Middle frontal gyrus (tissue), 1 donor: ENCODE data around the gene CLSTN2.
"Not testable (repeated sequence)": the region's sequence is repeated elsewhere in the genome, so short reads cannot be mapped to it uniquely, and the experiment has no call there.

Source experiments
- DNase-seq: peaks from one replicate; pipeline ENCODE4 v3.0.0-alpha.2; 2015; ENCODE audit warnings: low spot score; ENCODE audit errors: extremely low spot score

Gene CLSTN2

DNA sequence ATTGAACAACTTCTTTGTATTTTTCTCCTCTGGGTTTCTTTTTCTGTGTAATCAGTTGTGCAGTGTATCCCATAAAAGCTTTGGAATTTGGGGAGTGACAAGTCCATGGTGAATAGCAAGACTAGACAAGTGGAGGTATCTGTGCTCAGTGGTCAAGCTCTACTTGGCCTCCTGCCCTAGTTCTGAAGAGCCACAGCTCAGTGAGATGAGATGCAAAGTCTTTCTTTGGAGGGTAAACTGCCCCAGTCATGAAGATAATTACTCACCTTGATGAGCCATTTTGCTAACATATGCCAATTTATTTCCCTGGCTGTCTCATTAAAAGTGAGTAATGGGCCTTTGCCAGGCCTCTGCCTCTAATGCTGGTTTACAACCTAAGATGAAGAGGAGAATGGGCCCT, 471.7 kb downstream of the CLSTN2 start:
- DNase-seq = no peak

DNA sequence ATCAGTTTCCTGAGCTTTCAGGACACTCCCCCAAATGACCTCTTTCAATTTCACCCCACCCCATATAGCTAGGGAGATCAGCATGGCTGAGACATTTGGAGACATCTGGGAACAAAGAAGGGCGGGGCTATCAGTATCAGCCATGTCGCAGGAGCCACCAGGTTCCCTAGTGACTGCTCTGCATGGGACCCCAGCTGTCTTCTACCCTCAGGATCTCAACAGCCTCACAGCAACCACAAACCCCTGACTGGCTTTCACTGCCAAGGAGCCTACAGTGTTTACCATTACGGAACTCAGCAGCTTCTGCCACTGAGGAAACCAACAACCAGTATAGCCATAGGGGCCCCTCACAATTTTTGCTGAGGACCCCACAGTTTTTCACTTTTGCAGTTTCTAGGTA, 473.3 kb downstream of the CLSTN2 start:
- no peak for DNase-seq

DNA sequence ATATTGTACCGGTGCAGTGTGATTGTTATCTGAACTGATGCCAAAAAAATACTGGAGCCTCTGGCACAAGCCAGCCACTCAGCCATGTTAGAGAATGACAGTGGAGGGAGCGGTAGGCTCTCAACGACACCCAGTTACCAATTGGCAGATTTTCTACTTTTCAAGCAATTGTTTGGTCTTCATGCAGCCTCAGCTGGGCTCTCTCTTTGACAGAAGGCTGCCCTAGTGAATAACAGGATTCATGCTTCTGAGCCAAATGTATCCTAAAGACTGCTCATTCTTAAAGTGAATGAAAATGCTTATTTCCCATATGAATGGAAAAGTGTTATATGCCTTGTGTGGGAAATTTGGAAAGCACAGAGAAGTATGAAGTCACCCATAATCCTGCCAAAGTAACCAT, 481.7 kb downstream of the CLSTN2 start:
- DNase-seq = no peak

DNA sequence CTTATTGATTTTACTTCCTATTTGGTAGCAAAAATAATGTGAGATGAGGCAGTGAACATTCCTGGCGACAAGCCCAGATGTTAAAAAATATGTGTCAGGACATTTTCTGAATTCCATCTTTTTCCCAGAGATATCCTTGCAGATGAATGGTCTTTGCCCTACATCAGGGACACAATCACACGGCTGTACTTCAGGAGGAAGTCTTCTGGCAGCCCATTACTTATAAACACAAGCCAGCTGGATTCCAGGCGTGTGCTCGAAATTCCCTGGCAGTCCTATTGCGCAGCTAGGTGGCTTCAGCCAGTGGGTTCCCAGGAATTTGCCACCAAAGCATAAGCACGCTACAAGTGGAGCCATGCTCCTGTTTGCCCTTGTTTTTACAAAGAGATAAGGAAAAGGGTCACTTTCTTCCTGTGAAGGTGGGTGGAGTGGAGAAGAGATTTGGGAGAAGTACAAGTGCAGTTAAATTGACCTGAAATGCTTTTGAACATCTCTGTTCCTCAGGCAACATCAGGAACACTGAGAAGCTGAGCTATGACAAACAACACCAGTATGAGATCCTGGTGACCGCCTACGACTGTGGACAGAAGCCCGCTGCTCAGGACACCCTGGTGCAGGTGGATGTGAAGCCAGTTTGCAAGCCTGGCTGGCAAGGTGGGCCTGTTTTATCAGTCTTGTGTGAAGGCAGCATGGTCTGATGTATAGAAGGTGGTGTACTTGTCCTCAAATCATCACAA, 485.8 kb downstream of the CLSTN2 start:
- DNase-seq = no peak

DNA sequence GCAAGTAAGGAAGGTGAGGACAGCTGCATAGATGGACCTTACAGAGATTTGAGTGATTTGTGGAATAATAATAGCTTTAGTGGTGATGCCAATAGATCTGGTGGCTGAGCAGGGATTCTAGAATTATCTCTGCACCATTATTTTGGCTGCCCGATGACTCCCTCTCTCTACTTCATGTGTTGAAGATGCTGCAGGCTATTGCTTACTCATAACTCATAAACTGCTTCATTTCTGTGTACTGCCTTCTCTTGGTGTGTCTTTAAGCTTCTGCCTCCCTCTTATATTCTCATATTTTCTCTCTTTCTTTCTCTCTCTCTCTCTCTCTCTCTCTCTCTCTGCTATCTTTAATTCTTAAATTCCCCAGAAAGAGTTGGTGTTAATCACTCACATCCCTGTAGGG, 486.9 kb downstream of the CLSTN2 start:
- DNase-seq = no peak

DNA sequence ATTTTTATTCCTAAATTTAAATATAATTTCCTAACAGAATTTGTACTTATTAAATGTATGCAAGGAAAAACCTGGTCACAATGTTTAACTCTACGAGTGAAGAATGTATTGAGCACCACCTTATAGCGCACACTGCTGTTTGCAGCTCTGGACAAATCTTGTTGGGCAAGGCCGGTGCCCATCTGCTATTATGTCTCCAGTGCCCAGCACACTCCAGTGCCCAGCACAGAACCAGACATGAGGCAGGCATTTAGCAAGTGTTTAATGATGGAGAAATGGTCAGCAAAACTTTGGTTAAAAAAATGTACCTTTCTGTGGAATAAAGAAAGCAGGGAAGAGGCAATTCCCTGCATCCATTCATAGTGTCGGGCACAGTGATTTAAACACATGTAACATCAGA, 488.2 kb downstream of the CLSTN2 start:
- no peak for DNase-seq

DNA sequence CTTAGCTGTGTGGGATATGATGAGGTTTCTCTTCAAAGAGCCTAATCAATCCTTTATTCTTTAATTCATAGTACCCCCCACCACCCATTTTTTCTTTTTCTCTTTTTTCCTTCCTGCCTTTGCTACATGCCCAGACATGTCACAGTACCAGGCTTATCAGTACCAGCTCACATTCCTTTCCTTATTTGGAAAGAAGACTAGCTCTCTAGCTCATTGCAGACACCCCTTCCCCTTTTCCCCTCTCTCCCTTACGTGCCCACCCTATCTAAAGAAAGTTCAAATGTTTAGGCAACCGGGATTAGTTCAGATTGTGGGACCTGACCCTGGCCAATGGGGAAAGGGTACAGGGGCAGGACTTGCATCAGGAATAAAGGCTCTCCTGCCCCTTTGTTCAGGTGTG, 488.6 kb downstream of the CLSTN2 start:
- not testable (repeated sequence) for DNase-seq

DNA sequence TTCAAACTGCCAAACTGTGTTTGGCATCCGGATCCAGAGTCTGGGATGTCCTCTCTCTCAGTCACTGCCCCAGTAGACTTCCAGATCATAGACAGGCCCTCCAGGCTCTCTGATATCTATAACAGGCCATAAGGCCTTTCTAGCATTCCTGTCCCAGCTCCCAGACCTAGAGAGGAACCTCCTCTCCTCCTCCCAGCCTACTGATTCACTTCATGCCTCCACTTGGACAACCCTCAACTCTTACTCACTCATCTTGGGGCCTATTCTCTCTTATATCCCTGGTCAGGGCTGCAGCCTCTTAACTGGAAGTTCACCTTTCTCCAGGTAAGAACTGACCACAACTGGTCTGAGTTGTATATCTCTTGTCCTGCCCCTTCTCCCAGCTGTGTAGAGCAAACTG, 489.2 kb downstream of the CLSTN2 start:
- DNase-seq = no peak

DNA sequence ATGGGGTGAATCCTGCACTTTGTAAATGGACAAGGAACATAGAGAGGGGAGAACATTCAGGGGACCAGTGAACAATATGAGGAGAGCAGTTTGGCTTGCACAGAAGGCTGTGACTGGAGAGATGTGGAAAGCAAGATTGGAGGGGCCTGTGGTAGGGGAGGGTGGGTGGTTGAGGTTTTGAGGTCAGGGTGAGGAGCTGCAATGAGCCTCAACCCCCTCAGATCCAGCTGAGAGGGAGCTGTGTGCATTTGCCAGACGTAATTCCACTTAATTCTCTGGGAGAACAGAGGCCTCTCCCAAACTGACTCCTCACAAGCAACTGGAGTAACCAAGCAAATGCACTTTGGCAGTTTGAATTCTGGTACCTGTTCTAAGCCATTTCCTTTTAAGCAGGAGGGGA, 489.7 kb downstream of the CLSTN2 start:
- no peak for DNase-seq

DNA sequence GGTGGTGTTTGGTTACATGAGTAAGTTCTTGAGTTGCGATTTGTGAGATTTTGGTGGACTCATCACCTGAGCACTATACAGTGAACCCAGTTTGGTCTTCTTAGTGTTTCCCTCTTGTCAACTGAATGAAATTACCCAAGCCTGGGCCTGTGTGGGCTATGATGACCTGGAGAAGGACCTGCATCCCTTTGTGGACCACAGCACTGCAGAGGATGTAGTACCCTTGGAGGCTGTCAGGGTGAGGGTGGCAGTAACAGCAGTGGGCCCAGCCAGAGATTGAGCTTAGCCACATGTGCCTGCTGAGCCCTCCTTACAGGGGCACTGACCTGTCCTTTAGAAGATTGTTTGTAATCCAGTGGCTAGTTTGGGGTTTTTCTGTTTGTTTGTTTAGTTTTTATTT, 492.8 kb downstream of the CLSTN2 start:
- DNase-seq = no peak

DNA sequence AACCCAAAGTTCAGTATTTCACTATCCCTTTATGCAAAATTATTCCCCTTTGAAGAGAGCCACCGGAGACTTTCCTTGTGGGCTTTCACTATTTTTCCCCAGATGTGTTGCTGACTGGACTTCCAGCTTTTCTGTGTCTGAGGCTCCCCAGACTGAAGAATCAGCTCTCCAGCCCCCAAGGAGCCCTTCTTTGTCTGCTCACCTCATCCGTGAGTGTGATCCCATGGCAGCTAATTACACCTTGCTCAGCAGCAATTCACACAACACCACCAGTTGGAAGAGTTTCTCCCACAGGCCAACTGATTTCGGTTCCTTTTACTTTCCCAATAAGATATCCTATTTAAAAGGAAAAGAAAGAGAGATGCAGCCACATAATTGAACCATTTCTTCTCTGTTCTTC, 493.4 kb downstream of the CLSTN2 start:
- no peak for DNase-seq

DNA sequence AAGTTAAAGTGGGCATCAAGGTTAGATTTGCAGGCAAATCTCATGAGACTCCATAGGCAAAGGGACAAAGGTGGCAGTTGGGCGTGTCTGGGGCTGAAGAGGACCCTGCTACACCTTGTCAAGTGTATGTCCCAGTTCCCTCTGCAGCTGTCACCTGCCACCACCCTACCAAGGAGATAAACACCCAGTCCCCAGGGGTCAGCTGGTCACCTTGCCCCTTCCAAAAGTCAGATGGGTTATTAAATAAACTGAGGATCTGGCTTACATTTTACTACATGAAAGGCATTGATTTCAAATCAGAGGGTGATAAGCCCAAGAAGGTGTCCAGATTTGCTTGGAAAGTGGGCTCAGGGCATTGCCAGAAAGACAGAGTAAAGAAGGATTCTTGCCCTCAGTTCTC, 494.8 kb downstream of the CLSTN2 start:
- no peak for DNase-seq

DNA sequence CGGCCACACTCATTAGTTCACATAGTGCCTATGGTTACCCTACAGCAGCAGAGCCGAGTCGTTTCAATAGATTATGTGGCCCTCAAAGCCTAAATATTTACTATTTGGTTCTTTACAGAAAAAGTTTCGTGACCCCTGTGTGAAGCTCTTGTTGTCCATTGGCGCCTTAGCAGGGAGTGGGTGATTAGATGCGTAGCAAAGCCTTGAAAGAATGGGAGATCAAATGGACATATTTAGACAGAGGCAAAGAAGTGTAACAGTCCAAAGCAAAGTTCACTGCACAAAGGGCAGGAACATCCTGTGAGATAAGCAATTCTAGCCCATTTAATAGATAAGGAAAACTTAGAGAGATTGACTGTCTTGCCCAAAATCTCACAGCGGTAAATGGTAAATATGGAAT, 495.5 kb downstream of the CLSTN2 start:
- no peak for DNase-seq

DNA sequence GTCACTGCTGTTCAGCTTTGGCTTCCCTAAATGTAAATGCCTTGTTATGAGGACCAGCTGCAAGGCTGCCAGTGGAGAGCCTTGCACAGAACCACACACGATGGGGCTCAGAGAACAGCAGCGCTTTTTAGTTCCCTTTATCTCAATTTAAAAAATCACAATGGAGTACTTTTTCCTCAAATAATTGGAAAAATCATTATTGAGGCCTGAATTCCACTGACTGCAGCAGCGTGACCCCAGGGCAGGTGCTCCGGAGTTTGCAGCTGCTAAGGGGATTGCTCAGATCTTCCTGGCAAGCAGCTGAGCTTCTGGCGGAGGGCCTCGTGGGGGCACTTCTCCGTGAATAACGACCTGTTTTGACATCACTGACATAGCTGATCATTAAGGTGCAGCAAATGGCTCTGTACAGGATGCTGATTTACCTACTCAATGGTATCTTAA, 497.3 kb downstream of the CLSTN2 start:
- DNase-seq = no peak

DNA sequence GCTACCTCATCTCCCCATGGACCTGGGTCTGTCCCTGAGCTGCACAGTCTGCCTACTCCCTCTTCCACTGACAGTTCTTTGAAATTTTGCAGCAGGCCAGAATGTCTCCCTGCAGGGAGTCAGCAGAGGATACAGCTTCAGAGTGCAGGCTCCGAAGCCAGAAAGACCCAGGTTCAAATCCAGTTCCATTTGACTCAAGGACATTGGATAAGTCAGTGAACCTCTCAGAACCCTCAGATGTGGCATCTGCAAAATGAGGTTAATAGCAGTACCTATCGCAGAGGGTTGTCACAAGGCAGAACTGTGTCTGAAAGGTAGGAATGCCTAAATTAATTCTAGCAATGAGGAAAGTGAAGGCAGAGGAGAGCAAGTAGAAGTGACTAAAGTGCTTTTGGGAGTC, 498.4 kb downstream of the CLSTN2 start:
- no peak for DNase-seq

DNA sequence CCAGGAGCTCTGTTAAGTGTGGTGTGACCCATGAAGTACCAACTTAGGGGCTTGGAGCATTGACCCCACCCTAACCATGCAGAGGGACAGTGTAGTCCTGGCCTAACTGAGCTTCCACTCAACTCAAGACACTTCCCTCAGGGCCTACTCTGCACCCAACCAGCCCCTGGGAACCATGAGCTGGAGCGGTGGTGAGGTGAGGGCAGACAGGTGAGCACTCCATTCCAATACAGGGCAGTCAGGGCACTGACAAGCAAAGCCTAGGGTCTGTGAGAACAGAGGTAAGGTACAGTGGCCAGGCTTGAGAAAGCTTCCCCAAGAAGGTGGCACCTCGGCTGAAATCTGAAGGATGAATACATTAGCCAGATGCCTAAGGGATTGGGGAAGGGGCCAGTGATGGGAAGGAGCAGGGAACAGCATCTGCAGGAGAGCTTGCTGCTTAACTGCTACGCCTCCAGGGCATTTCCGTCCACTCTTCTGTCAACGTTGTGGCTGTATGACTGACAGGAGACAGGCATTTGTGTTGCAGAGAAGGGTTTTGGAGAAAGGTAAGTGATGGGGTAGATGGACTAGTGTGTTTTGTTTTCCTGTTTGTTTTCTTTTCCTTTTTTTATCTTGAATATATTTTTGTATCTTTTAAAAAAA, 499.4 kb downstream of the CLSTN2 start:
- no peak for DNase-seq

DNA sequence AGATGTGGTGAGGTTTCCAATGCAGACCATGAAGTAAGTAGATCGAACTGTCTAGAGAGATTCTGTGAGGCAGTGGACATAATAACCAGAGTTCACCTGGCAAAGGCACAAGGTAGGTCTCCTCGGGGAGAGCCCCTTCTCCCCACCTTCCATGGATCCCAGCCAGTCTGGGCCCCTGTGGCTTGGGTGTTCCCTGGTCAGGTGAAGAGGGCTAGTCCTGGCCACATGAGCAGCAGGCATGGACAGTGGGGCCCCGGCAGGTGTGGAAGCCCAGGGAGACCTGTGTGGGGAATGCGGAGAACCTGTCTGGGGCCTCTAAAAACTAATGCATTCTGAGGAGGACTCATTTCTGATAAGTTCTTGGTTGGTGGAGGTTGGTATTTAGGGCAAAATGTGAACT, 501.4 kb downstream of the CLSTN2 start:
- no peak for DNase-seq

DNA sequence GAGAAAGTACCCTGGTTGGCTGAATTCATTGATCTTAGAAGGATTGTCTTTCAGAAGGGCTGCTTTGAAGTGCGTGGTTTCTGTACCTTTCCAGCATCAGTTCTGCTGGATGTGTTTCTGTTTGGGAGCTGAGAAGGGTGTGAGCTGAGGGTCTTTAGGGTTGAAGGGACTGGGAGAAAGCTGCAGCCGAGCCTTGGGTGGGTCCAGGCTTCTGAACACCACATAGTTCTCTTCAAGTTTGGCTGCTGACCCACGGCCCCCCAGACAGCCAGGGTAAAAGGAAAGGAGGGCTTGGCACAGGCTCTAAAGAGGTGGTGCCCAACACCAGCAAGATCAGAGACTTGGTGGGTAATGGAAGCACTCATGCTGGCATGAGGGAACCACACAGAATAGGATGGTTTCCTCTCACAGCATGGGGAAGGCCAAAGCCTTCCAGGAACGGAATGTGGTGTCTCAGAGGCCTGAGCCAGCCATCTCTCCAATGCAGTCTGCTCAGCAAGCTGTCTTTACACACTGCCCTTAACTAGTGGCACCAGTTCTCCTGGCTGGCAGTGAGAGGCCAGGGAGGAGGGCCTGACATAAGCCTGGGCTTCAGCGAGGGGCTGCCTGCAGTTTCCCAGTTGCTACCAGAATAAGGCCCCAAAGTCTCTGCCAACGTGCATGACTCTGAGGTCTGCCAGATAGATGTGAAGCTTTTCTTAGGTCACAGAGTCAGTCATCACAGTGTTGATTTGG, 503.9 kb downstream of the CLSTN2 start:
- DNase-seq = no peak

DNA sequence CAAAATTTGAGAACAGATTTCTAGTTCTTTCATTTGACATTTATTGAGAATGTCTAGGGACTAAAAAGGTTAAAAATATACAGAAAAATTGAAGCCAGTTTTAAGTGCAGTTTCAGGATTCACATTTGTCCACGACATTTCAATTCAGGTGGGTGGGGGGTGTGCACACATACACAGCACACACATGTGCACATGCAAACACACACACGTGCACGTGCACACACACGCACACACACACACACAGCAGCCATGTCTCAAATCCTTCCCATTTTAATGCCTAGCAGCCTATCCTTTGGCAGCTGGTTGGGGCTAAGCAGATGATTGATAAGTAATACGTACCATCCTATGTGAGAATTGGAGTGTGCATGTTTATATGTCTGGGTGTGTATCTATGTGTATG, 504.5 kb downstream of the CLSTN2 start:
- no peak for DNase-seq

DNA sequence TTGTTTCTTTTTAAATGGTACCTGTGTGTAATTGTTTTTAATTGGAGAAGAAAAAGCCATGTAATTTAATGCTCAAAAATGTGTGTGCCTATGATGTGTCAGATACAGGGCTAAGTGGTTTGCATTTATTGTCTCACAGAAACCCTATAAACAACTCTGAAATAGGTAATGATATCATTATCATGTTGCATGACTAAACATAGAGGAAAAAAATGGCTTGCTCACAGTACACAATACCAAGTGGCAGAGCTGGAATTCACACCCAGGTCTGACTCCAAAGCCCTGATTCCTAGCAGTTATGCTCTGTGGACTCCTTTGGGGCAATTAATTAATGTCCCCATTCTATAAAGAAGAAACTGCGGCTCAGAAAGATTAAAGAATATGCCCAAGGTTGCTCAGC, 505.5 kb downstream of the CLSTN2 start:
- DNase-seq = no peak

DNA sequence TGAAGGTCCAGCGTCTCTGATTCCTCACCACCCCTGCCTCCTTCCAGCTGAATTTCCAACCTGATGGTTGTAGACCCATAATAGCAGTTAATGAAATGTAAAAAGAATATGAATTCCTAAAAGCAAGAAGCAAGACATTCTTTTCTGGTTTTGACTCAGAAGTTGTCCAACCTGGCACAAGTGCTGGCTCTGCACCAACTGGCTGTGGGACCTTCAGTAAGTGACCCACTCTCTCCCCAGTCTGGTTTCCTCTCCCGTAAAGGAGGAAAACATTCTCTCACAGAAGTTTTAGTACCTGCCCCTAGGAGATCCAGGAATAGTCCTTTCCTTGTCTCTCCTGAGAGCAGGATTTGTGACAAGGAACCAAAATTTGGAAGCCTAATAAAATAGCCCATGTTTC, 506.0 kb downstream of the CLSTN2 start:
- DNase-seq = no peak

DNA sequence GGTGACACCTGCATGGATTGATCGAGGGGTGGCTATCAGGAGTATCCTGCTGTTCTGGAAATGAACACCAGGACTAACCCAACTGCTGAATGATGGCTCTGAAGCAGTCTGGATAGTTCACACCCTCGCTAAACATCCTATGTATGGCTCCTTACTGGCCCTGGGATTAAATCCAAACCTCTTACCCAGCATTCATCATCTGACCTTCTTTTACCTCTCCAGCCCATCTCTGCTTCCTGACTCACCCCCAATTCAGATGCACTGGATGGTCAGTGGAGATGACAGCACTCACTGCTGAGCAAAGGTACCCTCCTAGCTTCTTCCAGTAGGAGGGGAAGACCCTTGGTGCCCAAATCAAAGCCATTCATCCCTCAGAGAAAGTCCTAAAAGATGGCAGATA, 507.6 kb downstream of the CLSTN2 start:
- no peak for DNase-seq

DNA sequence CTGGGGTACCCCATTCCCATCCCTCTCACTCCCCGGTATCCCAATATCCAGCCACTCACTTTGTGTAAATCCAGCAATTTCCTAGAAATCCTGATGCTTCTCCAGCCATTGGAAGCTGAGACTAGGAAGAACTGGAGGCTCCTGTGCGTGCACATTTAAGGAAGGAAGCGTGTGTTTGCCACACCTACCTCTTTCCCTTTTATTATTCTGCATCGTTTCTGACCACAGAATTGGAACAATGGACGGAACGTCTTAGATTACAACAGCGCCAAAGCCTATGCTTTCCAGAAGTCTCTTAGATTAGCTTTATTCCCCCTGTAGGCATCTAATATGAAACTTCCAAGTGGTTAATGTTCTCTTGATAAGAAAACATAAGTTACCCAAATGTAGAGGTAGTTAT, 508.1 kb downstream of the CLSTN2 start:
- no peak for DNase-seq
